ENCODE data around the gene RIPK1. TPM values are rescaled to one million over a fixed set of nuclear protein-coding genes. Genes with fewer than 3 reads are reported as not detected.

RIPK1 gene
- total and polyA plus RNA-seq, 2 of the 8 experiments (the other 6 are each of a cell fraction or from before 2014, with no cell fraction given), result 5.9 to 22.9 TPM

GRCh38 chr6:3163248-3163594 lies 94.9 kb downstream of the RIPK1 start (continued):
- no peak for TF ChIP-seq CTBP2 (IDR thresholded peaks at IDR 0.05; ENCODE audit: borderline replicate concordance, insufficient read depth, insufficient read length, low read length)
- TF ChIP-seq RXRA (IDR thresholded peaks at IDR 0.05; ENCODE audit: insufficient read depth, low read depth, low read length), result no peak
- TF ChIP-seq CHD2 (IDR thresholded peaks at IDR 0.05; ENCODE audit: low read length), result no peak
